HUES48 (cell line): ENCODE measurements around the gene GSE1.
A peak's percentile ranks its signal among the peaks of the same experiment; 100 is the strongest.

Experiments
- H3K27ac ChIP-seq: one replicate; pipeline ENCODE4 v1.7.0; 2013; ENCODE audit warnings: low read depth, low read length, inconsistent platforms
- H3K27me3 ChIP-seq: 2 replicates; pipeline ENCODE4 v1.6.1; 2013; ENCODE audit warnings: mild to moderate bottlenecking, low read length; ENCODE audit not compliant: control insufficient read depth, insufficient read depth
- H3K36me3 ChIP-seq: 2 replicates; pipeline ENCODE4 v1.6.1; 2013; ENCODE audit warnings: low read length; ENCODE audit not compliant: control insufficient read depth, insufficient read depth
- H3K4me1 ChIP-seq: 2 replicates; pipeline ENCODE4 v1.6.1; 2013; ENCODE audit warnings: mild to moderate bottlenecking, low read length; ENCODE audit not compliant: control insufficient read depth, insufficient read depth
- H3K4me3 ChIP-seq: 2 replicates; pipeline ENCODE4 v1.5.1; 2013; ENCODE audit warnings: mild to moderate bottlenecking, low read depth, low read length
- H3K9ac ChIP-seq: 2 replicates; pipeline ENCODE4 v1.6.1; 2013; ENCODE audit warnings: mild to moderate bottlenecking, low read depth, low read length, moderate library complexity
- H3K9me3 ChIP-seq: 2 replicates; pipeline ENCODE4 v1.6.1; 2013; ENCODE audit warnings: low read length; ENCODE audit not compliant: control insufficient read depth, insufficient read depth

The GSE1 gene

GRCh38 chr16:85601730-85602401 is 11.3 kb upstream of the GSE1 start:
- Histone ChIP-seq H3K4me1 (peaks cover 60% of the 10 kb centered on the region), H3K27me3 (no peaks in the 10 kb centered on the region), H3K36me3 (no peaks in the 10 kb centered on the region), H3K4me3 (no peak overlapping the region), H3K27ac (peak overlapping the region; percentile 5), H3K9ac (no peak overlapping the region), H3K9me3 (no peaks in the 10 kb centered on the region)

DNA sequence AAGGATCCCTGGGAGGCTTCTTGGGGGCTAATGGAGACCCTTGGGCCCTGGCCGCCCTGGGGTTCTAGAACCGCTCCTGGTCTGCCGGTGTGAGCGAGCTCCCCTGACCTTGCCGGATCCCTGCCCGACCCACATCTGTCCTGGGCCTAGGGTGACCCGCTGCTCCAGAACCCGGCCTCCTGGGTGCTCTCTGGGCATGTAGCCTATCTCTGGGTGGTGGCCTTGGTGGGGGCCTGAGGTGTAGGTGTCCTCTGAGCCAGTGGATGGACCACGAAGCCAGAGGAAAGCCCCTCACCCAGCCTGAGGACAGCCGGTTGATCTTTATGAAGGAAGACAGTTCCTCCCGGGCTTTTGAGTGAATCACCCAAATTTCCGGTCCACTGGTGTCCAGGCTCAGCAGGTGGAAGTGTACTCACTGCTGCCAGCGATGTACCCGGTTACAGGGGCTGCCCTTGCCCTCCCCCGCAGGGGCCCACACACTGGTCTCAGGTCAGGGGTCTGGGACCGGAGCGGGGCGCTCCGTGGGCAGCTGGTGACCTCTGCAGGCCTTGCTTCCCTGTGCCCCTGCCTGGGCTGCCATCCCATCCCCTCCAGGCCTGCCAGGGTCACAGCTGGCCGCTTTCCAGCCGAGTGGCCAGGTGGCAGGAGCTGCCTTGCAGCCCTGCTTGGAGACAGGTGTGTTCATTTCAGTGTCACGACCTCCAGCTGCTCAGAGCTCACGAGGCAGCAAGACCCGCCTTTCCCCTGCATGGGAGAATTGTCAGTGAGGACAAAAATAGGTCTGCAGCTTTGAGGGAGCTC is 10.5 kb upstream of the GSE1 start:
- no peak overlapping the region for H3K27ac ChIP-seq
- no peak overlapping the region for H3K4me3 ChIP-seq
- H3K4me1 ChIP-seq: peaks cover 66% of the 10 kb centered on the region
- H3K36me3 ChIP-seq: no peaks in the 10 kb centered on the region
- no peaks in the 10 kb centered on the region for H3K9me3 ChIP-seq
- no peaks in the 10 kb centered on the region for H3K27me3 ChIP-seq
- no peak overlapping the region for H3K9ac ChIP-seq

- Histone ChIP-seq H3K4me3 (no peak overlapping the region), H3K36me3 (no peaks in the 10 kb centered on the region), H3K27ac (no peak overlapping the region), H3K9ac (no peak overlapping the region), H3K4me1 (peaks cover 72% of the 10 kb centered on the region), H3K27me3 (no peaks in the 10 kb centered on the region), H3K9me3 (no peaks in the 10 kb centered on the region)
Observed at GRCh38 chr16:85603203-85603755, 9.8 kb upstream of the GSE1 start.

DNA sequence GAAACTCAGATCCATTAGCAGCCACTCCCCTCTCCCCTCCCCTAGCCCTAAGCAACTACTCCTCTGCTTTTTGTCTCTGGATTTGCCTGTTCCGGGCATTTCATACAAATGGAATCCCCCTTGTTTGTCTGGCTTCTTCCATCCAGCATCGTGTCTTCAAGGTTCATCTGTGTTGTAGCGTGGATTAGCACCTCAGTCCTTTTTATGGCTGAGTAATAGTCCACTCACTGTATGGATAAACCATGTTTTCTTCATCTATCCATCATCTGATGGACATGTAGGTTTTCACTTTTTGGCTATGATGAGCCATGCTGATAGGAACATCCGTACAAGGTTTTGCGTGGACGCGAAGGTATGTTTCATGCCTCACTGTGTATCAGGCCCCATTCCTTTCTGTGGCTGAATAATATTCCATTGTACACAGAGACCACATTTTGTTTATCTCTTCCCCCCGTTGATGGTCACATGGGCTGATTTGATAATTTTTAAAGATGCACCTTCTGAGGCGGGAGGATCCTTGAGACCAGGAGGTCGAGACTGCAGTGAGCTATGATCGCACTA is 8.9 kb upstream of the GSE1 start:
- Histone ChIP-seq H3K4me1 (peaks cover 79% of the 10 kb centered on the region), H3K9ac (no peak overlapping the region), H3K9me3 (no peaks in the 10 kb centered on the region), H3K4me3 (no peak overlapping the region), H3K27me3 (peaks cover 6% of the 10 kb centered on the region; the same call in 1 of the 2 replicates), H3K27ac (no peak overlapping the region), H3K36me3 (no peaks in the 10 kb centered on the region)

DNA sequence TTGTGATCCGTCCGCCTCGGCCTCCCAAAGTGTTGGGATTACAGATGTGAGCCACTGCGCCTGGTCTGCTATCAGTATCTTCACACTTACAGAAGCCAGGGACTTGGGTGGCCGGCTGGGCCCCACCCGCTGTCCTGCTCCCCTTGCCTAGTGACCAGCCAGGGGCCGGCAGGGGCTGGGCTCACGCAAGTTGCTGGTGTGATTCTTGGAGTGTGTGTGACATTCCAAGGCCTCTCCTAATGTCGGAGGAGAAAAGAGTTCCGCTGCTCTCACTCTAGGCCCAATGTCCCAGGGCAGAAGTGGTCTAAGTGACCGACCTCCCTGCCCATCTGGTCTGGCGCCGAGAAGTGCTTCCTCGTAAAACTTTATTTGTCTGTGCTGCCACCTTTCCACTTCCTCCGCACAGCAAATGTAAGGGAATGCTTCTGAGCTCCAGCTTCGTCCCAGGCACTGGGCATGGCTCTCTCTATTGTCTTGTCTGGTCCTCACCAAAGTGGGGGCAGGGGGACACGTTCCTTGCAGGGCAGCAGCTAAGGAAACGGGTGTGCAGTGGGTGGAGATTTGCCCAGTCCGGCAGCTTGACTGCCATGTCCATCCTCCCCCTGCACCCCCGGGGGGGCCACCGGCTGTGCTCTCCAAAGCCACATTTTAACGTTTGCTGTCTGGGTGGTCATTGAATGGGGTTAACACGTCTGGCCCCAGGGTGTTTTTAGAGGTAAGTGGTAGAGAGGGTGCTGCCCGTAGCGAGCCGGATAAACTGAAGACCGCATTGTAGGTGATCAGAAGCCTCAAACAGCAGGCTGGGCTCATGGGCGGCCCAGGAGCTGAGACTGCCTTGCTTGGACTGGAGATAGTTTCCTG is 7.8 kb upstream of the GSE1 start:
- Histone ChIP-seq H3K36me3 (no peaks in the 10 kb centered on the region), H3K4me1 (peaks cover 80% of the 10 kb centered on the region), H3K27me3 (peaks cover 8% of the 10 kb centered on the region; the same call in 1 of the 2 replicates), H3K4me3 (no peak overlapping the region), H3K9ac (no peak overlapping the region), H3K9me3 (no peaks in the 10 kb centered on the region), H3K27ac (no peak overlapping the region)

- peaks cover 8% of the 10 kb centered on the region; the same call in 1 of the 2 replicates for H3K27me3 ChIP-seq
- H3K9me3 ChIP-seq: no peaks in the 10 kb centered on the region
- H3K4me3 ChIP-seq: no peak overlapping the region
- no peaks in the 10 kb centered on the region for H3K36me3 ChIP-seq
- H3K9ac ChIP-seq: no peak overlapping the region
- H3K4me1 ChIP-seq: peaks cover 76% of the 10 kb centered on the region
- H3K27ac ChIP-seq: peak overlapping the region; percentile 94
Observed at GRCh38 chr16:85605912-85606841, 6.9 kb upstream of the GSE1 start.

DNA sequence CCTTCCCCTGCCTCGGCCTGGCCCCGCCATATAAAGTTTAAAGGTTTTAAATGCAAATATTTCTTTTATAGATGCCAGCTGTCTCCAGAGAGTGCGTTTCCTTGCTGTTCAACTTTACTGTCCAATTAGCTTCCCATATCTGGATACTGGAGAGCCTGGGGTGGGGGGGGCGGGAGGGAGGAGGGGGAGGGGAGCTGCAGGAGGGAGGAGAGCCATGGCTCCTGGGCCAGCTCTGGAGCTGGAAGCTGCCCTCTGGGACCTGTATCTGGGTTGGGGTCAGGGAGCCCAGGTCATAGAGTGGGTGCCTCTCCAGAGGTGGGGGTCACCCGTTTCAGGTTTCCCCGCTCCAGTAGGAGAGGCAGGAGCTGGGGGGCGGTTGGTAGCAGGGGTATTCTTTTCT is 6.2 kb upstream of the GSE1 start:
- Histone ChIP-seq H3K4me1 (peaks cover 71% of the 10 kb centered on the region), H3K9ac (peak overlapping the region; percentile 55; the same call in 1 of the 2 replicates), H3K36me3 (no peaks in the 10 kb centered on the region), H3K9me3 (no peaks in the 10 kb centered on the region), H3K27me3 (peaks cover 8% of the 10 kb centered on the region; the same call in 1 of the 2 replicates), H3K4me3 (peak overlapping the region; percentile 45; the same call in 1 of the 2 replicates), H3K27ac (peak overlapping the region; percentile 94)

- H3K9ac ChIP-seq: peak overlapping the region; percentile 55; the same call in 1 of the 2 replicates
- H3K4me1 ChIP-seq: peaks cover 66% of the 10 kb centered on the region
- peak overlapping the region; percentile 45; the same call in 1 of the 2 replicates for H3K4me3 ChIP-seq
- no peaks in the 10 kb centered on the region for H3K9me3 ChIP-seq
- no peaks in the 10 kb centered on the region for H3K36me3 ChIP-seq
- H3K27ac ChIP-seq: peak overlapping the region; percentile 94
- H3K27me3 ChIP-seq: peaks cover 8% of the 10 kb centered on the region; the same call in 1 of the 2 replicates
Observed at GRCh38 chr16:85607321-85607765, 5.8 kb upstream of the GSE1 start.

DNA sequence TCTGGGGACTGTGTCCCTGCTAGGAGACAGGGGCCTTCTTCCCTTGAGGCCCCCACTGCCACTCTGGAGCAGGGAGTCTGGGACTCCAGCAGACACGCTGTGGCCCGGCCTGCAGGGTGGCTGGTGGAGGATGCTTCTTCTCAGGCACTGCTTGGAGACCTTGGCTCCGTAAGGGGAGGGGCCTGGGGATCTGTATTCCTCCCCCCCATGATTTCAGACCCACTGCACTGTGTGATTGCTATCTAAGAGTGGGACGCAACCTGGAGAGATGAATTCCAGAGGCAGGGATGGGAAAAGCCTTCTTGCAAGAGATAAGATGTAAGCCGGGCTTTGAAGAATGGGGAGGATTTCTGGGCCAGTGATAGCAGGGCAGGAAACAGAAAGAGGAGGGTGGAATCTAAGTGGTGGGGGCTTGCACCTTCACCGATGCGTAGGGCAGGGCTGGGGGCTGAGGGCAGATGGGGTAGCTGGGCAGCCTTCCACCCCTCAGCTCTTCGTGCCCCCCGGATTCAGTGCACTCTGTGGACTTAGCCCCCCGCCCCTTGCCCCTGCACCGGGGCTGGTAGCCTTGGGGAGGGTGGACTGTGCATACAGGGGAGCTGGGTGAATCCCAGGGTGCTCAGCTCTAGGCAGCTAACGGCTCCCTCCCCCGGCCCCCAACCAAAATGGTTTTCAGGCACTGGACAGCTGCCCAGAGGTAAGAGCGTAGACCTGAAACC is 5.2 kb upstream of the GSE1 start:
- peak overlapping the region; percentile 94 for H3K27ac ChIP-seq
- peaks cover 8% of the 10 kb centered on the region; the same call in 1 of the 2 replicates for H3K27me3 ChIP-seq
- no peaks in the 10 kb centered on the region for H3K36me3 ChIP-seq
- no peaks in the 10 kb centered on the region for H3K9me3 ChIP-seq
- 0 out of 2 replicates have a peak overlapping the region, but pooled peaks have one; percentile 55 for H3K9ac ChIP-seq
- peak overlapping the region; percentile 45; the same call in 1 of the 2 replicates for H3K4me3 ChIP-seq
- peaks cover 60% of the 10 kb centered on the region for H3K4me1 ChIP-seq
